ENCODE results near the gene UCHL3.

Gene UCHL3

GRCh38 chr13:75587679-75588078 is 38.1 kb downstream of the UCHL3 start:
- in situ Hi-C loops (cut with MboI; ENCODE audit: low pct_unique_long_range_greater_than_20kb, low sequenced_read_pairs, unreplicated experiment): no loop called here
- no peak for TF ChIP-seq CTCF (IDR thresholded peaks at IDR 0.05; ENCODE audit: extremely low read depth, insufficient read depth, missing control alignments)
- no peak for DNase-seq (ENCODE audit: low spot score)

GRCh38 chr13:75596657-75597182 is 47.1 kb downstream of the UCHL3 start:
- no peak for DNase-seq (ENCODE audit: low spot score)
- no peak for TF ChIP-seq CTCF (IDR thresholded peaks at IDR 0.05; ENCODE audit: extremely low read depth, insufficient read depth, missing control alignments)
- in situ Hi-C loops (cut with MboI; ENCODE audit: low pct_unique_long_range_greater_than_20kb, low sequenced_read_pairs, unreplicated experiment): no loop called here

- no peak for DNase-seq (ENCODE audit: low spot score)
- no peak for TF ChIP-seq CTCF (IDR thresholded peaks at IDR 0.05; ENCODE audit: extremely low read depth, insufficient read depth, missing control alignments)
- in situ Hi-C loops (cut with MboI; ENCODE audit: low pct_unique_long_range_greater_than_20kb, low sequenced_read_pairs, unreplicated experiment): no loop called here
These were observed 50.8 kb downstream of the UCHL3 start for GRCh38 chr13:75600371-75600770.

- in situ Hi-C loops (cut with MboI; ENCODE audit: low pct_unique_long_range_greater_than_20kb, low sequenced_read_pairs, unreplicated experiment): no loop called here
- DNase-seq (ENCODE audit: low spot score): no peak
- no peak for TF ChIP-seq CTCF (IDR thresholded peaks at IDR 0.05; ENCODE audit: extremely low read depth, insufficient read depth, missing control alignments)
These were observed 53.4 kb downstream of the UCHL3 start for GRCh38 chr13:75603038-75603437.

- DNase-seq (ENCODE audit: low spot score): no peak
- in situ Hi-C loops (cut with MboI; ENCODE audit: low pct_unique_long_range_greater_than_20kb, low sequenced_read_pairs, unreplicated experiment): no loop called here
These were observed 57.9 kb downstream of the UCHL3 start for GRCh38 chr13:75607447-75607846.

GRCh38 chr13:75610466-75610865 is 60.9 kb downstream of the UCHL3 start:
- in situ Hi-C loops (cut with MboI; ENCODE audit: low pct_unique_long_range_greater_than_20kb, low sequenced_read_pairs, unreplicated experiment): no loop called here
- DNase-seq (ENCODE audit: low spot score): no peak
- no peak for TF ChIP-seq CTCF (IDR thresholded peaks at IDR 0.05; ENCODE audit: extremely low read depth, insufficient read depth, missing control alignments)

More at GRCh38 chr13:75607447-75607846, 57.9 kb downstream of the UCHL3 start:
- TF ChIP-seq CTCF (IDR thresholded peaks at IDR 0.05; ENCODE audit: extremely low read depth, insufficient read depth, missing control alignments): no peak

GRCh38 chr13:75612354-75612753 is 62.8 kb downstream of the UCHL3 start:
- no peak for DNase-seq (ENCODE audit: low spot score)
- no peak for TF ChIP-seq CTCF (IDR thresholded peaks at IDR 0.05; ENCODE audit: extremely low read depth, insufficient read depth, missing control alignments)
- in situ Hi-C loops (cut with MboI; ENCODE audit: low pct_unique_long_range_greater_than_20kb, low sequenced_read_pairs, unreplicated experiment): no loop called here
